Transverse colon (tissue), 4 donors: ENCODE data around the gene IL36B. TPM values are rescaled to one million over a fixed set of nuclear protein-coding genes. Genes with fewer than 3 reads are reported as not detected.

ENCODE experiments used
- DNase-seq: peaks from one replicate; pipeline ENCODE4 v3.0.0-alpha.2; 2019
- H3K27ac ChIP-seq, 4 donors: fragments of 200-600 bp; sonication (generic); 2 replicates each; pipeline ENCODE4 v1.5.1; 2016 to 2018; ENCODE audit warnings: inconsistent platforms in 4 of 4
- H3K27me3 ChIP-seq: fragments of 200-600 bp; sonication (generic); 2 replicates; pipeline ENCODE4 v1.5.1; 2017; ENCODE audit warnings: inconsistent platforms
- H3K36me3 ChIP-seq, 4 donors: fragments of 200-600 bp; sonication (generic); 2 replicates each; pipeline ENCODE4 v1.5.1; 2017 to 2019; ENCODE audit warnings: inconsistent platforms in 4 of 4
- H3K4me1 ChIP-seq, 4 donors: fragments of 200-600 bp; sonication (generic); 2 replicates each; pipeline ENCODE4 v1.5.1; 2017 to 2020; ENCODE audit warnings: inconsistent platforms in 4 of 4
- H3K4me3 ChIP-seq, 4 donors: fragments of 200-600 bp; sonication (generic); 1 replicate in 1 of 4; 2 replicates in 3 of 4; pipeline versions ENCODE4 v1.5.1 to v1.6.1; 2017 to 2019; ENCODE audit warnings: inconsistent platforms in 4 of 4
- H3K9me3 ChIP-seq, 2 donors: fragments of 200-600 bp; sonication (generic); 2 replicates each; pipeline ENCODE4 v1.5.1; 2017 to 2019; ENCODE audit warnings: inconsistent platforms in 2 of 2
- CTCF ChIP-seq, 5 experiments: fragments of 200-600 bp in 3 of 5; fragments of 450-650 bp in 2 of 5; sonication (generic) in 3 of 5; IDR thresholded peaks; 1 replicate in 2 of 5; 2 replicates in 3 of 5; pipeline ENCODE4 v1.5.1; 2016 to 2017; ENCODE audit warnings: antibody characterized with exemption in 5 of 5, inconsistent platforms in 3 of 5, mild to moderate bottlenecking in 2 of 5, moderate library complexity in 1 of 5
- EP300 ChIP-seq: sonication (generic); formaldehyde crosslinking; IDR thresholded peaks from one replicate; pipeline ENCODE4 v1.6.1; 2017; ENCODE audit warnings: antibody characterized with exemption, low read depth
- POLR2A ChIP-seq: fragments of 450-650 bp; IDR thresholded peaks from one replicate; pipeline ENCODE4 v1.6.1; 2016; ENCODE audit warnings: antibody characterized with exemption, mild to moderate bottlenecking, moderate library complexity
- POLR2AphosphoS5 ChIP-seq, 3 donors: sonication (generic); formaldehyde crosslinking; IDR thresholded peaks; one replicate each; pipeline ENCODE4 v1.6.1; 2016; ENCODE audit warnings: antibody characterized with exemption in 3 of 3
- WGBS, 2 donors: methylation state at CpG; one replicate each; pipeline ENCODE4 v1.1.5; 2018; ENCODE audit warnings: low coverage in 1 of 2; 5-methylcytosine and 5-hydroxymethylcytosine counted together
- in situ Hi-C, 4 donors: fragments of 200-750 bp; cut with MboI; loops; one replicate each; pipeline versions ENCODE4 v1.15.0 to v1.15.1; 2017; ENCODE audit warnings: low sequenced_read_pairs in 3 of 4, low pct_ligation_motif_present in 1 of 4, low pct_unique_long_range_greater_than_20kb in 1 of 4
- intact Hi-C: fragments of 100-400 bp; cut with DNase I; formaldehyde crosslinking; loops from one replicate; pipeline ENCODE4 v1.15.1; 2023; ENCODE audit warnings: low total_unique reads
- total RNA-seq, 4 donors: library from RNA; depleted of rRNA; stranded (reverse); fragments of >200 nt; gene quantifications; one replicate each; pipeline ENCODE4 v1.1.0, GENCODE V29; 2016

The IL36B gene
- total RNA-seq, 4 donors from 2014 or later = not detected

- 50 to 54% methylated on average over 2 of the region's 2 CpGs for WGBS, 2 donors
- Histone ChIP-seq H3K4me3 (no peak overlapping the region), H3K9me3 (no peaks in the 10 kb centered on the region), H3K36me3 (no peaks in the 10 kb centered on the region), H3K27ac (no peak overlapping the region), H3K27me3 (peaks cover 39% of the 10 kb centered on the region), H3K4me1 (no peaks in the 10 kb centered on the region)
- TF ChIP-seq POLR2A = no peak
- DNase-seq = no peak
- in situ Hi-C loops (no loop called here), intact Hi-C loops (no loop called here)
Observed at GRCh38 chr2:113025737-113026136, 26.9 kb downstream of the IL36B start.

GRCh38 chr2:113024764-113025163 lies 27.9 kb downstream of the IL36B start:
- intact Hi-C loops (no loop called here), in situ Hi-C loops (no loop called here)
- Histone ChIP-seq H3K9me3 (no peaks in the 10 kb centered on the region), H3K27me3 (peaks cover 31% of the 10 kb centered on the region), H3K4me3 (no peak overlapping the region), H3K36me3 (no peaks in the 10 kb centered on the region), H3K27ac (no peak overlapping the region), H3K4me1 (no peaks in the 10 kb centered on the region)
- WGBS, 2 donors = 88% methylated on average over 2 of the region's 2 CpGs; no CpG with 5 or more reads in 1 of the 2 donors
- TF ChIP-seq POLR2A (no peak), POLR2AphosphoS5 (IDR thresholded peaks at IDR 0.05) (no peak), CTCF (IDR thresholded peaks at IDR 0.05) (no peak), EP300 (no peak)
- no peak for DNase-seq

GRCh38 chr2:113021312-113021711 lies 31.4 kb downstream of the IL36B start:
- H3K9me3 ChIP-seq = no peaks in the 10 kb centered on the region
- no peaks in the 10 kb centered on the region for H3K4me1 ChIP-seq
- 45 to 79% methylated on average over 4 of the region's 4 CpGs for WGBS, 2 donors
- in situ Hi-C loops (no loop called here), intact Hi-C loops (no loop called here)
- H3K36me3 ChIP-seq = no peaks in the 10 kb centered on the region
- H3K4me3 ChIP-seq = no peak overlapping the region
- H3K27ac ChIP-seq = no peak overlapping the region
- TF ChIP-seq POLR2AphosphoS5 (IDR thresholded peaks at IDR 0.05) (no peak), EP300 (no peak), POLR2A (no peak), CTCF (IDR thresholded peaks at IDR 0.05) (no peak)
- DNase-seq = no peak
- H3K27me3 ChIP-seq = peaks cover 19% of the 10 kb centered on the region

GRCh38 chr2:113018509-113018908 lies 34.2 kb downstream of the IL36B start:
- intact Hi-C loops = no loop called here
- Histone ChIP-seq H3K27ac (no peak overlapping the region), H3K36me3 (no peaks in the 10 kb centered on the region), H3K9me3 (no peaks in the 10 kb centered on the region), H3K4me1 (no peaks in the 10 kb centered on the region), H3K27me3 (peaks cover 17% of the 10 kb centered on the region), H3K4me3 (no peak overlapping the region)
- no peak for DNase-seq
- no peak for TF ChIP-seq POLR2AphosphoS5 (IDR thresholded peaks at IDR 0.05)
- TF ChIP-seq POLR2A = no peak
- no peak for TF ChIP-seq CTCF (IDR thresholded peaks at IDR 0.05)
- no peak for TF ChIP-seq EP300
- in situ Hi-C loops = no loop called here
- WGBS, 2 donors = 74 to 76% methylated on average over 3 of the region's 3 CpGs

GRCh38 chr2:113015655-113016054 lies 37.0 kb downstream of the IL36B start:
- WGBS, 2 donors = 81% methylated on average over 2 of the region's 2 CpGs; no CpG with 5 or more reads in 1 of the 2 donors
- Histone ChIP-seq H3K36me3 (no peaks in the 10 kb centered on the region), H3K27ac (no peak overlapping the region), H3K27me3 (peaks cover 4% of the 10 kb centered on the region), H3K4me3 (no peak overlapping the region), H3K9me3 (no peaks in the 10 kb centered on the region), H3K4me1 (no peaks in the 10 kb centered on the region)
- in situ Hi-C loops = no loop called here
- no peak for DNase-seq
- intact Hi-C loops = no loop called here
- TF ChIP-seq POLR2AphosphoS5 (IDR thresholded peaks at IDR 0.05) (no peak), CTCF (IDR thresholded peaks at IDR 0.05) (no peak), EP300 (no peak), POLR2A (no peak)
